HG03460 (cell line): ENCODE results near the gene FHIP2A.
"Not testable (repeated sequence)": the region's sequence is repeated elsewhere in the genome, so short reads cannot be mapped to it uniquely, and the experiment has no call there.

ENCODE experiments used
- ATAC-seq: cut with Tn5 transposase; IDR thresholded peaks from one replicate; pipeline ENCODE4 v1.9.1; 2021; ENCODE audit not compliant: unreplicated experiment

The FHIP2A gene, protein sequence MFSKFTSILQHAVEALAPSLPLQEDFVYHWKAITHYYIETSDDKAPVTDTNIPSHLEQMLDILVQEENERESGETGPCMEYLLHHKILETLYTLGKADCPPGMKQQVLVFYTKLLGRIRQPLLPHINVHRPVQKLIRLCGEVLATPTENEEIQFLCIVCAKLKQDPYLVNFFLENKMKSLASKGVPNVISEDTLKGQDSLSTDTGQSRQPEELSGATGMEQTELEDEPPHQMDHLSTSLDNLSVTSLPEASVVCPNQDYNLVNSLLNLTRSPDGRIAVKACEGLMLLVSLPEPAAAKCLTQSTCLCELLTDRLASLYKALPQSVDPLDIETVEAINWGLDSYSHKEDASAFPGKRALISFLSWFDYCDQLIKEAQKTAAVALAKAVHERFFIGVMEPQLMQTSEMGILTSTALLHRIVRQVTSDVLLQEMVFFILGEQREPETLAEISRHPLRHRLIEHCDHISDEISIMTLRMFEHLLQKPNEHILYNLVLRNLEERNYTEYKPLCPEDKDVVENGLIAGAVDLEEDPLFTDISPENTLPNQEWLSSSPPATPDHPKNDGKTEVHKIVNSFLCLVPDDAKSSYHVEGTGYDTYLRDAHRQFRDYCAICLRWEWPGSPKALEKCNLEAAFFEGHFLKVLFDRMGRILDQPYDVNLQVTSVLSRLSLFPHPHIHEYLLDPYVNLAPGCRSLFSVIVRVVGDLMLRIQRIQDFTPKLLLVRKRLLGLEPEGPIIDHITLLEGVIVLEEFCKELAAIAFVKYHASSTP

DNA sequence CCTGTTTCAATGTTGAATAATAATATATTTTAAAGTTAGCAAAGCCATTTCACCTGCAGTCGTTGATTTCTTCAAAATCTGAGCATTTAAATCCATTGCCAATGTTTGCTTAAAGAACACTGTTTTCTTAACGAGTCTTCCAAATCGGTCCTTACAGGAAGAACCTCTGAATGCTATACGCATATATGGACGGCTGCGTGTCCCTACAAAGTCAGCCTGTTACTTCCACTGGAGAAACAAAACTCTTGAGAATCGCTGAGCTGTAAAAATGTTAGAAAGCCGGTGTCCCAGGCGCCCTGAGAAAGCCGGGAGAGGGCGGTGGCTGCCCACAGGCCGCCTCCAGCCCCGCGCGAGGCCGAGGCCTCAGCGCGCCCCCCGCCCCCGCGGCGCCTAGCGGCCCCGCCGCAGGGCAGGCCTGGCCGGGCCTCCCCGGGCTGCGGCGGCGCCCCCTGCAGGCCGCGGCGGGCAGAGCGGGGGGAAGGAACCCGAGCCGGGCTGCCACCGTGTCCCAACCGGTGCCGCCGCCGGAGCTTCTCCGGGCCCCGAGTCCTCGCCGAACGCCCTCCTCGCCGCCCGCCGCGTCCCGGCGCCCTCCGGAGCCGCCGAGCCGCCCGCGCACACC lies at the start of gene FHIP2A:
FHIP2A (plus strand) TSS at position 488 of the 622 bp plus-strand sequence. CDS start 299 bp downstream, outside the sequence.
- ATAC-seq: peak; percentile 68

GRCh38 chr10:114772496-114773196 lies 48.9 kb upstream of the FHIP2A start:
- ATAC-seq: no peak

GRCh38 chr10:114773197-114773532 lies 48.4 kb upstream of the FHIP2A start:
- ATAC-seq: no peak

- not testable (repeated sequence) for ATAC-seq
Measured at GRCh38 chr10:114775082-114775481, 46.5 kb upstream of the FHIP2A start.

DNA sequence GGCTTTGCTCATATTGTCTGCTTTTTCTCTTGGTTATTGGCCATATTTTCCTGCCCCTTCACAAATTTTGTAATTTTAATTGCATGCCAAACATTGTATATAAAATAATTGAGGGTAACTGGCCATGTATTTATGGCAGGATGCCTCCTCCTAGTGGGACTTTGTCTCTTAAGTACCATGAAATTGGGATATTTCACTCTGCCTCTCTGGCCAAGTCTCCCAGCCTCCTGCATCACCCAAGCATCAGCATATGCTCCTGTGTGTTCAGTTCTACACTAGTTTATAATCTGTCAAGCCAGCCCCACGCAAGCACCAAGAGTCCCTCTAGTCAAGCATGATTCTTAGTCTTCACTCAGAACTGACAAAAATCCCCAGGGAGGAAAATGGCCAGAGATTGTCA lies 44.2 kb upstream of the FHIP2A start:
- ATAC-seq: no peak

- no peak for ATAC-seq
Measured at GRCh38 chr10:114779803-114780576, 41.6 kb upstream of the FHIP2A start.

DNA sequence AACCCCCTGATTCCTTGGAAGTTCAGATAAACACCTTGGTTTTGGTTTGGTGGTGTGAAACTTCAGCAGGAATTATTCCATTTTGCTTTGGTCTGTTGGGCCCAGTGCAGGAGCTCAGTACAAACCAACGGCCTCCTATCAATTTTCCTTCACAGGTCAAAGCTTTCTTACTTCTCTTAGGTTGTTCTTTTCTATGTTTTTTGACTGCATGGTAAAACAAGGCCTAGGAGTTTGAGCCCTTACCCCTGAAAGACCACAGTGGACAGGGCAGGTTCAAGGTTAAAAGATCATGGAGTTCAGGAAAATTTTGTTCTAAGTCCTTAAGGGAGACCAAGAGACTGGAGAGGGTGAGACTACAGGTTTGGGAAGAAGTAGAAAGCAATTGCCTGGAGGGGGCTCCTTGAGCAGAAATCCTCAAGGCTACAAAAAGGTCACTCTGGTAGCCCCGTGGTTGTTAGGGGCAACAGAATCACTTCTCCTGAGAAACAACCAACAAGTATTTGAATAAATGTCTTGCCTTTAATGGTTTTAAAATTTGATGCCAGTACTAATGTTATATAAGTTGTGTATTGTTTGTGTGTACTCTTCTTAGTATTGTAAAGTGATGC lies 40.9 kb upstream of the FHIP2A start:
- no peak for ATAC-seq

GRCh38 chr10:114782666-114783065 lies 38.9 kb upstream of the FHIP2A start:
- no peak for ATAC-seq

GRCh38 chr10:114783686-114784085 lies 37.9 kb upstream of the FHIP2A start:
- ATAC-seq: no peak

DNA sequence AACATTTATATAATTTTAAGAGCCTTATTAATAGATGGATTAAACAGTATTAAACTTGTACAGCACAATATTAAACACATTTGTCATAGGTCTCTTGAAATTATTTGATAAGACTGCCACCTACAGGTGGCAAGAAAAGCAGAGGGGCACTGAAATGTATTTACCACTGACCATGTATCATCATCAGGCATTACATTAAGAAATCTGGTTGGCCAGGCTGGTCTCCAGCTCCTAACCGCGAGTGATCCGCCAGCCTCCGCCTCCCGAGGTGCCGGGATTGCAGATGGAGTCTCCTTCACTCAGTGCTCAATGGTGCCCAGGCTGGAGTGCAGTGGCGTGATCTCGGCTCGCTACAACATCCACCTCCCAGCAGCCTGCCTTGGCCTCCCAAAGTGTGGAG lies 35.1 kb upstream of the FHIP2A start:
- ATAC-seq: not testable (repeated sequence)

- ATAC-seq: not testable (repeated sequence)
Measured at GRCh38 chr10:114787131-114787530, 34.4 kb upstream of the FHIP2A start.

DNA sequence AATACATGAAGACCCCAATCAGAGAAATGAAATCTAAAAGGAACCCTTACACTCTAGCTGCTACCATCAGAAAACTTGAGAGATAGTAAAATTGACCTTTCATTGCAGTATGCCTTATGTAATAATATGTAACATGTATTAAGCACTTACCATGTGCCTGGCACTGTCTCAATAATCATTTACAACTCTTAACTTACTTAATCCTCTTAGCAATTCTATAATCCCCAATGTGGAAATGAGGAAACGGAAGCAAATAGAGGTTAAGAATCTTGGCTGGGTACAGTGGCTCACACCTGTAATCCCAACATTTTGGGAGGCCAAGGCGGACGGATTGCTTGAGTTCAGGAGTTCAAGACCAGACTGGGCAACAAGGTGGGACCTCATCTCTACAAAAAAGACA lies 29.8 kb upstream of the FHIP2A start:
- no peak for ATAC-seq

DNA sequence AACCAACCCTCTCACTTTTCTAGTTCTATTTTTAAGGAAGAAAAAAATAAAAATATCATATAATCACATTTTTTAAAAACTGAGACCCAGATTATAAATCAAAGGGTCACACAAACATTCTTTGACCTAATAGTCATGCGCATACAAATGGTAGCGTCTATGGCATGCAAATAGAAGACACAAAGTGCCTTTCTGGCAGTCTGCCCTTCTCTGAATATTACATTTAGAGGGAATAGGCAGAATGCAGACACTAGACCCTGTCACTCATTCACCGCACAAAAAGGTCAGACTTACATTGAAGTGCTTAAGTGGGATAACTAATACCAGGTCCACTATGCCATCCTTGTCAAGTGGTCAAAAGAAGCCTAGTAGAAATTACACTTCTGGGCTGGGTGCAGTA lies 26.5 kb upstream of the FHIP2A start:
- ATAC-seq: no peak

DNA sequence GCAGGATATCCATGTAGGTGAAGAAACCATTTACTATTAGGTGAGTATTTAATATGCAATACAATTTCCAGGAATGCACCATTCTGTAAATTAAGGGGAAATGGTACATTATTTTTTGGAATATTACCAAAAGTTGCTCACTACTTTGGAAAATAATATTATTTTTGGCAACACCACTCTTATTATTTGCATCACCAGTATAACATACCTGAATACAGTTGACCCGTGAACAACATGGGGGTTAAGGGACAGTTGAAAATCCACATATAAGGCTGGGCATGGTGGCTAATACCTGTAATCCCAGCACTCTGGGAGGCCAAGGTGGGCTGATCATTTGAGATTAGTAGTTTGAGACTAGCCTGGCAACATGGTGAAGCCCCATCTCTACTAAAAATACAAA lies 21.2 kb upstream of the FHIP2A start:
- ATAC-seq: no peak

GRCh38 chr10:114801411-114801813 lies 20.2 kb upstream of the FHIP2A start:
- peak; percentile 88 for ATAC-seq

GRCh38 chr10:114802177-114802576 lies 19.4 kb upstream of the FHIP2A start:
- ATAC-seq: no peak

DNA sequence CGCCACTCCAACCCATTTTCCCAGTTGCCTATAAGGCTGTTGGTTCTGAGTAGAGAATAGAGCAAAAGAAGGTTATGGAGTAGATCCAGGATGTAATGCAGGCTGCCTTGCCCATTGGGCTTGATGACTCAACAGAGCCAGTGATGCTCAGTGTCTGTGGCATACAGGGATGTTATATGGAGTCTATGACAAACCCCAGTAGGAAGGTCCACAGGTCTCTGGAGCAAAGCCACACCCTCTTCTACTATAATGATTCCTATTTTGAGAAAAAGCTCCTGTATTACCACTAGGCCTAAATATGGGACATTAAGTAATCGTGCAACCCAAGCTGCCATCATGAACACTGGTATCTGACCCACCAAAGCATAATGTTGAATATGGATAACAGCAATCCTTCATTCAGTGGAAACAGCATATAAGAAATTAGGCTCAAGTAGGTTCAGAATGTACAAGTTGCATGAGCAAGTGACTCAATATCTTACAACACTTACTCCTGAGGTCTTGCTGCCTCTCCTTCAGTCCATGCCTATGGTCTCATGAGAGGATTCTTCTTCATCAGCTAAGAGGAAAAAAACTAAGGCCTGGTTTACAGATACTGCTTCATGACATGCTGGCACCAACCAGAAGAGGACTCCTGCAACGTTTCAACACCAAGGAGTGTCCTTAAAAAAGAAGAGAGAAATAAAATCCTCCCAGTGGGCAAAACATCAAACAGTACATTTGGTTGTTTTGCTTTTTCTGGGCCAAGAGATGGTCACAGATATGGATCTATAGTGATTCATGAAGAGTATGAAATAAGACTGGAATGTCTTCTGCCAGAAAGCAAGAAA lies 14.8 kb upstream of the FHIP2A start:
- ATAC-seq: no peak

DNA sequence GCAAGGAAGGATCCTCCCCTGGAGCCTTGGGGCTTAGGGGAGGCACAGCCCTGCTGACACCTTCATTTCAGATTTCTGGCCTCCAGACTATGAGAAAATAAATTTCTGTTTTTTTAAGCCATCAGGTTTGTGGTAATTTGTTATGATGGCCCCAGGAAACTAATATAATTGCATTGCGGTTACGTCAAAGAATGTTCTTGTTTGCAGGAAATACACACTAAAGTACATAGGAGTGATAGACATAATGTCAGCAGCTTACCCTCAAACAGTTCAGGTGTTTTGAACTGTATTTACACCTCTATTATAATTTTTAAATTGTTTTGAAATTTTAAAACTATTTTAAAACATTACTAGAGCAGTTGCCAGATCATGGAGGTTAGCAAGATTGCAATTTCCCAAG lies 12.6 kb upstream of the FHIP2A start:
- ATAC-seq: no peak

- ATAC-seq: peak; percentile 100
Measured at GRCh38 chr10:114810926-114811325, 10.7 kb upstream of the FHIP2A start.
